Measurements from ENCODE around the gene CATSPERE.

GRCh38 chr1:244556263-244556662, 95.2 kb downstream of the CATSPERE start:
- TF ChIP-seq CTCF (IDR thresholded peaks at IDR 0.05), result no peak
- TF ChIP-seq POLR2A (IDR thresholded peaks at IDR 0.05), result no peak
